GM18502 (cell line): ENCODE results near the gene TNFAIP8.

ENCODE experiments used
- ATAC-seq: cut with Tn5 transposase; IDR thresholded peaks from one replicate; pipeline ENCODE4 v1.9.1; 2021; ENCODE audit warnings: mild to moderate bottlenecking; ENCODE audit not compliant: unreplicated experiment, poor library complexity

TNFAIP8 gene

GRCh38 chr5:119345861-119346260 lies 10.0 kb upstream of the TNFAIP8 start:
- no peak for ATAC-seq

GRCh38 chr5:119346394-119346793 lies 9.4 kb upstream of the TNFAIP8 start:
- no peak for ATAC-seq

GRCh38 chr5:119347574-119347973 lies 8.2 kb upstream of the TNFAIP8 start:
- ATAC-seq: no peak

GRCh38 chr5:119347991-119348390 lies 7.8 kb upstream of the TNFAIP8 start:
- no peak for ATAC-seq

GRCh38 chr5:119353213-119353612 lies 2.6 kb upstream of the TNFAIP8 start:
- no peak for ATAC-seq

GRCh38 chr5:119353686-119354366 lies 2.0 kb upstream of the TNFAIP8 start:
- peak; percentile 65 for ATAC-seq

- peak; percentile 15 for ATAC-seq
These were observed 1.1 kb upstream of the TNFAIP8 start for GRCh38 chr5:119354537-119355243.

GRCh38 chr5:119355244-119355638 lies 578 bp upstream of the TNFAIP8 start:
- peak; percentile 30 for ATAC-seq

- no peak for ATAC-seq
These were observed 881 bp downstream of the TNFAIP8 start for GRCh38 chr5:119356612-119357188.

- no peak for ATAC-seq
These were observed 1.5 kb downstream of the TNFAIP8 start for GRCh38 chr5:119357270-119357669.

- no peak for ATAC-seq
These were observed 2.1 kb downstream of the TNFAIP8 start for GRCh38 chr5:119357808-119358529.

GRCh38 chr5:119358530-119358900 lies 2.7 kb downstream of the TNFAIP8 start:
- no peak for ATAC-seq

GRCh38 chr5:119358901-119359603 lies 3.2 kb downstream of the TNFAIP8 start:
- no peak for ATAC-seq

GRCh38 chr5:119359737-119360413 lies 4.1 kb downstream of the TNFAIP8 start:
- ATAC-seq: no peak

GRCh38 chr5:119360905-119361593 lies 5.2 kb downstream of the TNFAIP8 start:
- no peak for ATAC-seq

- no peak for ATAC-seq
These were observed 5.8 kb downstream of the TNFAIP8 start for GRCh38 chr5:119361594-119362125.

GRCh38 chr5:119362714-119363113 lies 6.9 kb downstream of the TNFAIP8 start:
- ATAC-seq: no peak

- no peak for ATAC-seq
These were observed 7.5 kb downstream of the TNFAIP8 start for GRCh38 chr5:119363271-119363670.

- ATAC-seq: peak; percentile 28
These were observed 8.1 kb downstream of the TNFAIP8 start for GRCh38 chr5:119363936-119364335.
